DND-41 (cell line): ENCODE data around the gene SON.

ENCODE experiments used
- ATAC-seq: fragments of 200-7000 bp; cut with Tn5 transposase; 3 replicates; pipeline ENCODE4 v1.9.1; 2021; ENCODE audit warnings: low read depth; ENCODE audit not compliant: insufficient read depth
- DNase-seq: peaks from one replicate; pipeline ENCODE4 v3.0.0-alpha.2; 2020
- H2AFZ ChIP-seq: 2 replicates; pipeline ENCODE4 v1.6.0; 2012; ENCODE audit warnings: low read depth, low read length
- H3K27ac ChIP-seq: 2 replicates; pipeline ENCODE4 v1.5.1; 2012; ENCODE audit warnings: low read length, inconsistent platforms
- H3K27me3 ChIP-seq: fragments of 200-600 bp; sonication (generic); 2 replicates; pipeline ENCODE4 v1.6.0; 2012; ENCODE audit warnings: low read length, mild to moderate bottlenecking, inconsistent platforms; ENCODE audit not compliant: insufficient read depth, poor library complexity
- H3K36me3 ChIP-seq: 2 replicates; pipeline ENCODE4 v1.5.1; 2012; ENCODE audit warnings: low read length, inconsistent platforms; ENCODE audit not compliant: insufficient read depth
- H3K4me1 ChIP-seq: 2 replicates; pipeline ENCODE4 v1.5.1; 2012; ENCODE audit warnings: mild to moderate bottlenecking, low read length; ENCODE audit not compliant: insufficient read depth
- H3K4me2 ChIP-seq: 2 replicates; pipeline ENCODE4 v1.6.0; 2012; ENCODE audit warnings: mild to moderate bottlenecking, moderate library complexity, low read length, inconsistent platforms; ENCODE audit not compliant: insufficient read depth
- H3K4me3 ChIP-seq, 2 experiments: fragments of 200-600 bp in 1 of 2; shearing (Covaris generic) in 1 of 2; 2 replicates each; pipeline ENCODE4 v1.5.1; 2012 to 2016; ENCODE audit warnings: inconsistent platforms in 2 of 2, low read length in 2 of 2, mild to moderate bottlenecking in 2 of 2, low read depth in 1 of 2, moderate library complexity in 1 of 2
- H3K79me2 ChIP-seq: 2 replicates; pipeline ENCODE4 v1.6.0; 2012; ENCODE audit warnings: low read length, inconsistent platforms; ENCODE audit not compliant: insufficient read depth
- H3K9ac ChIP-seq: 2 replicates; pipeline ENCODE4 v1.6.0; 2012; ENCODE audit warnings: low read depth, mild to moderate bottlenecking, inconsistent platforms, low read length, moderate library complexity
- H3K9me3 ChIP-seq: 2 replicates; pipeline ENCODE4 v1.5.1; 2012; ENCODE audit warnings: low read length, moderate library complexity, mild to moderate bottlenecking, inconsistent platforms; ENCODE audit not compliant: insufficient read depth, severe bottlenecking
- H4K20me1 ChIP-seq: 2 replicates; pipeline ENCODE4 v1.6.0; 2012; ENCODE audit warnings: low read length; ENCODE audit not compliant: insufficient read depth
- CTCF ChIP-seq: IDR thresholded peaks from 2 replicates; pipeline ENCODE4 v1.5.1; 2012; ENCODE audit warnings: borderline replicate concordance, low read length, moderate library complexity, mild to moderate bottlenecking; ENCODE audit not compliant: poor library complexity, severe bottlenecking; ENCODE audit errors: extremely low read depth
- EZH2 ChIP-seq: IDR thresholded peaks from 3 replicates; pipeline ENCODE4 v1.6.1; 2012; ENCODE audit warnings: borderline replicate concordance, low read depth, mild to moderate bottlenecking, moderate library complexity, low read length, inconsistent platforms; ENCODE audit not compliant: severe bottlenecking

Gene SON

GRCh38 chr21:33586927-33587326 lies 44.1 kb downstream of the SON start:
- no peaks in the 10 kb centered on the region for H3K9me3 ChIP-seq
- H3K4me3 ChIP-seq, result peak overlapping the region; percentile 96 to 98; a peak in 3 of 4 replicates
- peaks cover 31% of the 10 kb centered on the region for H3K4me1 ChIP-seq
- H3K27ac ChIP-seq, result peak overlapping the region; percentile 38
- H3K9ac ChIP-seq, result peak overlapping the region; percentile 71
- no peak for ATAC-seq
- H3K36me3 ChIP-seq, result peaks cover 37% of the 10 kb centered on the region
- DNase-seq, result no peak
- 0 out of 2 replicates have a peak, but pooled peaks cover 4% of the 10 kb centered on the region for H4K20me1 ChIP-seq
- peaks cover 42% of the 10 kb centered on the region for H3K79me2 ChIP-seq
- peak overlapping the region; percentile 14; the same call in 1 of the 2 replicates for H2AFZ ChIP-seq
- no peak for TF ChIP-seq EZH2
- no peak for TF ChIP-seq CTCF
- H3K4me2 ChIP-seq, result peak overlapping the region; percentile 81
- no peaks in the 10 kb centered on the region for H3K27me3 ChIP-seq

GRCh38 chr21:33587792-33588484 lies 45.1 kb downstream of the SON start:
- peak overlapping the region; percentile 99 for H2AFZ ChIP-seq
- peaks cover 31% of the 10 kb centered on the region for H3K4me1 ChIP-seq
- peaks cover 42% of the 10 kb centered on the region for H3K79me2 ChIP-seq
- H4K20me1 ChIP-seq, result 0 out of 2 replicates have a peak, but pooled peaks cover 4% of the 10 kb centered on the region
- H3K9ac ChIP-seq, result peak overlapping the region; percentile 71
- DNase-seq, result peak; percentile 41
- peak; percentile 30 for ATAC-seq
- peak overlapping the region; percentile 80 for H3K27ac ChIP-seq
- peaks cover 28% of the 10 kb centered on the region for H3K36me3 ChIP-seq
- H3K27me3 ChIP-seq, result no peaks in the 10 kb centered on the region
- peak overlapping the region; percentile 81 for H3K4me2 ChIP-seq
- TF ChIP-seq CTCF (no peak), EZH2 (no peak)
- H3K4me3 ChIP-seq, result peak overlapping the region; percentile 96 to 98
- H3K9me3 ChIP-seq, result no peaks in the 10 kb centered on the region

GRCh38 chr21:33588485-33589335 lies 45.9 kb downstream of the SON start, which contains the start of gene DONSON:
Gene DONSON (minus strand): TSS chr21:33588684. CDS start chr21:33588641, 43 bp downstream.
- TF ChIP-seq CTCF (no peak), EZH2 (no peak)
- Histone ChIP-seq H3K9ac (peak within 1 kb of the TSS; percentile 71), H3K27me3 (no peaks in the 10 kb centered on the region), H3K4me1 (peaks cover 31% of the 10 kb centered on the region), H4K20me1 (0 out of 2 replicates have a peak, but pooled peaks cover 4% of the 10 kb centered on the region), H3K4me2 (peak within 1 kb of the TSS; percentile 81), H2AFZ (peak within 1 kb of the TSS; percentile 99), H3K79me2 (peaks cover 40% of the 10 kb centered on the region), H3K36me3 (peaks cover 22% of the 10 kb centered on the region), H3K9me3 (no peaks in the 10 kb centered on the region), H3K4me3 (peak within 1 kb of the TSS; percentile 96 to 98), H3K27ac (peak within 1 kb of the TSS; percentile 80)
- ATAC-seq (peak; percentile 88), DNase-seq (peak; percentile 85)
